Measurements from ENCODE around the gene TMC6.
"Not testable (repeated sequence)": the region's sequence is repeated elsewhere in the genome, so short reads cannot be mapped to it uniquely, and the experiment has no call there.

DNA sequence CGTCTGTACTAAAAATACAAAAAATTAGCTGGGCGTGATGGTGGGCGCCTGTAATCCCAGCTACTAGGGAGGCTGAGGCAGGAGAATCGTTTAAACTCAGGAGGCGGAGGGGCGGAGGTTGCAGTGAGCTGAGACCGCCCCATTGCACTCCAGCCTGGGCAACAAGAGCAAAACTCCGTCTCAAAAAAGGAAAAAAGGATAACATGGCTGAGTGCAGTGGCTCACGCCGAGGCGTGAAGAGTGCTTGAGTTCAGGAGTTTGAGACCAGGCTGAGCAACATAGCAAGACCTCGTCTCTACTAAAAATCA, 11.3 kb upstream of the TMC6 start:
- not testable (repeated sequence) for TF ChIP-seq POLR2AphosphoS5 (IDR thresholded peaks at IDR 0.05; ENCODE audit: low read depth); EZH2 (IDR thresholded peaks at IDR 0.05; ENCODE audit: low read depth, unreplicated experiment); JUNB (IDR thresholded peaks at IDR 0.05; ENCODE audit: unreplicated experiment); ZNF331 (CRISPR knock-in tag; IDR thresholded peaks at IDR 0.05; ENCODE audit: low read depth); EZH2phosphoT487 (IDR thresholded peaks at IDR 0.05; ENCODE audit: unreplicated experiment)
- TF ChIP-seq, protein P1, sequence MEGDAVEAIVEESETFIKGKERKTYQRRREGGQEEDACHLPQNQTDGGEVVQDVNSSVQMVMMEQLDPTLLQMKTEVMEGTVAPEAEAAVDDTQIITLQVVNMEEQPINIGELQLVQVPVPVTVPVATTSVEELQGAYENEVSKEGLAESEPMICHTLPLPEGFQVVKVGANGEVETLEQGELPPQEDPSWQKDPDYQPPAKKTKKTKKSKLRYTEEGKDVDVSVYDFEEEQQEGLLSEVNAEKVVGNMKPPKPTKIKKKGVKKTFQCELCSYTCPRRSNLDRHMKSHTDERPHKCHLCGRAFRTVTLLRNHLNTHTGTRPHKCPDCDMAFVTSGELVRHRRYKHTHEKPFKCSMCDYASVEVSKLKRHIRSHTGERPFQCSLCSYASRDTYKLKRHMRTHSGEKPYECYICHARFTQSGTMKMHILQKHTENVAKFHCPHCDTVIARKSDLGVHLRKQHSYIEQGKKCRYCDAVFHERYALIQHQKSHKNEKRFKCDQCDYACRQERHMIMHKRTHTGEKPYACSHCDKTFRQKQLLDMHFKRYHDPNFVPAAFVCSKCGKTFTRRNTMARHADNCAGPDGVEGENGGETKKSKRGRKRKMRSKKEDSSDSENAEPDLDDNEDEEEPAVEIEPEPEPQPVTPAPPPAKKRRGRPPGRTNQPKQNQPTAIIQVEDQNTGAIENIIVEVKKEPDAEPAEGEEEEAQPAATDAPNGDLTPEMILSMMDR (conservative IDR thresholded peaks at IDR 0.05; ENCODE audit: low read depth in 2 of 2), result not testable (repeated sequence)
- TF ChIP-seq, protein P2, sequence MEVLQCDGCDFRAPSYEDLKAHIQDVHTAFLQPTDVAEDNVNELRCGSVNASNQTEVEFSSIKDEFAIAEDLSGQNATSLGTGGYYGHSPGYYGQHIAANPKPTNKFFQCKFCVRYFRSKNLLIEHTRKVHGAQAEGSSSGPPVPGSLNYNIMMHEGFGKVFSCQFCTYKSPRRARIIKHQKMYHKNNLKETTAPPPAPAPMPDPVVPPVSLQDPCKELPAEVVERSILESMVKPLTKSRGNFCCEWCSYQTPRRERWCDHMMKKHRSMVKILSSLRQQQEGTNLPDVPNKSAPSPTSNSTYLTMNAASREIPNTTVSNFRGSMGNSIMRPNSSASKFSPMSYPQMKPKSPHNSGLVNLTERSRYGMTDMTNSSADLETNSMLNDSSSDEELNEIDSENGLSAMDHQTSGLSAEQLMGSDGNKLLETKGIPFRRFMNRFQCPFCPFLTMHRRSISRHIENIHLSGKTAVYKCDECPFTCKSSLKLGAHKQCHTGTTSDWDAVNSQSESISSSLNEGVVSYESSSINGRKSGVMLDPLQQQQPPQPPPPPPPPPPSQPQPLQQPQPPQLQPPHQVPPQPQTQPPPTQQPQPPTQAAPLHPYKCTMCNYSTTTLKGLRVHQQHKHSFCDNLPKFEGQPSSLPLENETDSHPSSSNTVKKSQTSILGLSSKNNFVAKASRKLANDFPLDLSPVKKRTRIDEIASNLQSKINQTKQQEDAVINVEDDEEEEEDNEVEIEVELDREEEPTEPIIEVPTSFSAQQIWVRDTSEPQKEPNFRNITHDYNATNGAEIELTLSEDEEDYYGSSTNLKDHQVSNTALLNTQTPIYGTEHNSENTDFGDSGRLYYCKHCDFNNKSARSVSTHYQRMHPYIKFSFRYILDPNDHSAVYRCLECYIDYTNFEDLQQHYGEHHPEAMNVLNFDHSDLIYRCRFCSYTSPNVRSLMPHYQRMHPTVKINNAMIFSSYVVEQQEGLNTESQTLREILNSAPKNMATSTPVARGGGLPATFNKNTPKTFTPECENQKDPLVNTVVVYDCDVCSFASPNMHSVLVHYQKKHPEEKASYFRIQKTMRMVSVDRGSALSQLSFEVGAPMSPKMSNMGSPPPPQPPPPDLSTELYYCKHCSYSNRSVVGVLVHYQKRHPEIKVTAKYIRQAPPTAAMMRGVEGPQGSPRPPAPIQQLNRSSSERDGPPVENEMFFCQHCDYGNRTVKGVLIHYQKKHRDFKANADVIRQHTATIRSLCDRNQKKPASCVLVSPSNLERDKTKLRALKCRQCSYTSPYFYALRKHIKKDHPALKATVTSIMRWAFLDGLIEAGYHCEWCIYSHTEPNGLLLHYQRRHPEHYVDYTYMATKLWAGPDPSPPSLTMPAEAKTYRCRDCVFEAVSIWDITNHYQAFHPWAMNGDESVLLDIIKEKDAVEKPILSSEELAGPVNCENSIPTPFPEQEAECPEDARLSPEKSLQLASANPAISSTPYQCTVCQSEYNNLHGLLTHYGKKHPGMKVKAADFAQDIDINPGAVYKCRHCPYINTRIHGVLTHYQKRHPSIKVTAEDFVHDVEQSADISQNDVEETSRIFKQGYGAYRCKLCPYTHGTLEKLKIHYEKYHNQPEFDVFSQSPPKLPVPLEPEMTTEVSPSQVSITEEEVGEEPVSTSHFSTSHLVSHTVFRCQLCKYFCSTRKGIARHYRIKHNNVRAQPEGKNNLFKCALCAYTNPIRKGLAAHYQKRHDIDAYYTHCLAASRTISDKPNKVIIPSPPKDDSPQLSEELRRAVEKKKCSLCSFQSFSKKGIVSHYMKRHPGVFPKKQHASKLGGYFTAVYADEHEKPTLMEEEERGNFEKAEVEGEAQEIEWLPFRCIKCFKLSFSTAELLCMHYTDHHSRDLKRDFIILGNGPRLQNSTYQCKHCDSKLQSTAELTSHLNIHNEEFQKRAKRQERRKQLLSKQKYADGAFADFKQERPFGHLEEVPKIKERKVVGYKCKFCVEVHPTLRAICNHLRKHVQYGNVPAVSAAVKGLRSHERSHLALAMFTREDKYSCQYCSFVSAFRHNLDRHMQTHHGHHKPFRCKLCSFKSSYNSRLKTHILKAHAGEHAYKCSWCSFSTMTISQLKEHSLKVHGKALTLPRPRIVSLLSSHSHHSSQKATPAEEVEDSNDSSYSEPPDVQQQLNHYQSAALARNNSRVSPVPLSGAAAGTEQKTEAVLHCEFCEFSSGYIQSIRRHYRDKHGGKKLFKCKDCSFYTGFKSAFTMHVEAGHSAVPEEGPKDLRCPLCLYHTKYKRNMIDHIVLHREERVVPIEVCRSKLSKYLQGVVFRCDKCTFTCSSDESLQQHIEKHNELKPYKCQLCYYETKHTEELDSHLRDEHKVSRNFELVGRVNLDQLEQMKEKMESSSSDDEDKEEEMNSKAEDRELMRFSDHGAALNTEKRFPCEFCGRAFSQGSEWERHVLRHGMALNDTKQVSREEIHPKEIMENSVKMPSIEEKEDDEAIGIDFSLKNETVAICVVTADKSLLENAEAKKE (CRISPR knock-in tag; IDR thresholded peaks at IDR 0.05), result not testable (repeated sequence)
- TF ChIP-seq, protein P3, sequence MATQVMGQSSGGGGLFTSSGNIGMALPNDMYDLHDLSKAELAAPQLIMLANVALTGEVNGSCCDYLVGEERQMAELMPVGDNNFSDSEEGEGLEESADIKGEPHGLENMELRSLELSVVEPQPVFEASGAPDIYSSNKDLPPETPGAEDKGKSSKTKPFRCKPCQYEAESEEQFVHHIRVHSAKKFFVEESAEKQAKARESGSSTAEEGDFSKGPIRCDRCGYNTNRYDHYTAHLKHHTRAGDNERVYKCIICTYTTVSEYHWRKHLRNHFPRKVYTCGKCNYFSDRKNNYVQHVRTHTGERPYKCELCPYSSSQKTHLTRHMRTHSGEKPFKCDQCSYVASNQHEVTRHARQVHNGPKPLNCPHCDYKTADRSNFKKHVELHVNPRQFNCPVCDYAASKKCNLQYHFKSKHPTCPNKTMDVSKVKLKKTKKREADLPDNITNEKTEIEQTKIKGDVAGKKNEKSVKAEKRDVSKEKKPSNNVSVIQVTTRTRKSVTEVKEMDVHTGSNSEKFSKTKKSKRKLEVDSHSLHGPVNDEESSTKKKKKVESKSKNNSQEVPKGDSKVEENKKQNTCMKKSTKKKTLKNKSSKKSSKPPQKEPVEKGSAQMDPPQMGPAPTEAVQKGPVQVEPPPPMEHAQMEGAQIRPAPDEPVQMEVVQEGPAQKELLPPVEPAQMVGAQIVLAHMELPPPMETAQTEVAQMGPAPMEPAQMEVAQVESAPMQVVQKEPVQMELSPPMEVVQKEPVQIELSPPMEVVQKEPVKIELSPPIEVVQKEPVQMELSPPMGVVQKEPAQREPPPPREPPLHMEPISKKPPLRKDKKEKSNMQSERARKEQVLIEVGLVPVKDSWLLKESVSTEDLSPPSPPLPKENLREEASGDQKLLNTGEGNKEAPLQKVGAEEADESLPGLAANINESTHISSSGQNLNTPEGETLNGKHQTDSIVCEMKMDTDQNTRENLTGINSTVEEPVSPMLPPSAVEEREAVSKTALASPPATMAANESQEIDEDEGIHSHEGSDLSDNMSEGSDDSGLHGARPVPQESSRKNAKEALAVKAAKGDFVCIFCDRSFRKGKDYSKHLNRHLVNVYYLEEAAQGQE (IDR thresholded peaks at IDR 0.05; ENCODE audit: unreplicated experiment), result not testable (repeated sequence)
- TF ChIP-seq, protein P4, sequence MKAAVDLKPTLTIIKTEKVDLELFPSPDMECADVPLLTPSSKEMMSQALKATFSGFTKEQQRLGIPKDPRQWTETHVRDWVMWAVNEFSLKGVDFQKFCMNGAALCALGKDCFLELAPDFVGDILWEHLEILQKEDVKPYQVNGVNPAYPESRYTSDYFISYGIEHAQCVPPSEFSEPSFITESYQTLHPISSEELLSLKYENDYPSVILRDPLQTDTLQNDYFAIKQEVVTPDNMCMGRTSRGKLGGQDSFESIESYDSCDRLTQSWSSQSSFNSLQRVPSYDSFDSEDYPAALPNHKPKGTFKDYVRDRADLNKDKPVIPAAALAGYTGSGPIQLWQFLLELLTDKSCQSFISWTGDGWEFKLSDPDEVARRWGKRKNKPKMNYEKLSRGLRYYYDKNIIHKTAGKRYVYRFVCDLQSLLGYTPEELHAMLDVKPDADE (IDR thresholded peaks at IDR 0.05), result not testable (repeated sequence)
